Embryonic facial prominence (tissue), 1 donor: ENCODE measurements around the gene OMD.
A peak's percentile ranks its signal among the peaks of the same experiment; 100 is the strongest.

Experiments
- DNase-seq: peaks from one replicate; pipeline ENCODE4 v3.0.0-alpha.2; 2016; ENCODE audit errors: extremely low spot score

Gene OMD, protein sequence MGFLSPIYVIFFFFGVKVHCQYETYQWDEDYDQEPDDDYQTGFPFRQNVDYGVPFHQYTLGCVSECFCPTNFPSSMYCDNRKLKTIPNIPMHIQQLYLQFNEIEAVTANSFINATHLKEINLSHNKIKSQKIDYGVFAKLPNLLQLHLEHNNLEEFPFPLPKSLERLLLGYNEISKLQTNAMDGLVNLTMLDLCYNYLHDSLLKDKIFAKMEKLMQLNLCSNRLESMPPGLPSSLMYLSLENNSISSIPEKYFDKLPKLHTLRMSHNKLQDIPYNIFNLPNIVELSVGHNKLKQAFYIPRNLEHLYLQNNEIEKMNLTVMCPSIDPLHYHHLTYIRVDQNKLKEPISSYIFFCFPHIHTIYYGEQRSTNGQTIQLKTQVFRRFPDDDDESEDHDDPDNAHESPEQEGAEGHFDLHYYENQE

DNA sequence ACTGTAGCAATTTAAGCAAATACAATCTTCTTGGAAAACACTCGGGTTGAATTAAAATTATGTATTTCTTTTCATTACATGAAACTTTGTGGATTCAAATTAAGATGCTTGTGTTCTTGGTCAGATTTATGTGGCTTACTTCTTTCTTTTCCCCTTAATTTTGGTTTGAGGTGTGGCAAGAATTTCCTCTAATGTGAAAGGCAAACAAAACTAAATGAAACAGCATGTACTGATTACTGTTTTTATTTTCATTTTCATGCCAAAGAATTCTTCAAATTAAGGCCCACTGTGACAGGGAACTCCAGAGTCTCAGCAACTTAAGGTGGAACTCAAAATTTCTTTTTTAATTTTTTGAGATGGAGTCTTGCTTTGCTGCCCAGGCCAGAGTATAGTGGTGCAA lies at the start of gene OMD:
Gene OMD, minus strand, starts transcription at position 132 of the 400 bp plus-strand sequence. CDS start 6,913 bp downstream, outside the sequence.
- peak; percentile 37 for DNase-seq

DNA sequence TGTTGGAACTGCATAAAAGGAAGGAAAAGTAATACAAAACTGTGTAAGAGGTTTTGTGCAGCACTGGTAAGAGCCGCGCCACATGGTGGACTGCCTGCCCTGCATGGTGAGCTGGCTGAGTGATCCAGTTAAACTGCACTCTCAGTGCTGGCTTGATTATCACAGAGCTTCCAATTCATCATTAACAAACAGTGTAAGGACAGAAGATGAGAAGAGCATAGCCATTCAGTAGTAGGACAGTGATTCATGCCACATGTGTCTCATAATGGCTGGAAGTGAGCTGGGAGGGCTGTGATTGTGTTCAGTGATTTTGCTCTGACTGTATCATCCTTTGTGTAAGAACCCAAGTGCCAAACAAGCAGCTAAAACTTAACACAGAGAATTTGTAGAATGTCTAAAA lies 43.9 kb upstream of the OMD start:
- no peak for DNase-seq

DNA sequence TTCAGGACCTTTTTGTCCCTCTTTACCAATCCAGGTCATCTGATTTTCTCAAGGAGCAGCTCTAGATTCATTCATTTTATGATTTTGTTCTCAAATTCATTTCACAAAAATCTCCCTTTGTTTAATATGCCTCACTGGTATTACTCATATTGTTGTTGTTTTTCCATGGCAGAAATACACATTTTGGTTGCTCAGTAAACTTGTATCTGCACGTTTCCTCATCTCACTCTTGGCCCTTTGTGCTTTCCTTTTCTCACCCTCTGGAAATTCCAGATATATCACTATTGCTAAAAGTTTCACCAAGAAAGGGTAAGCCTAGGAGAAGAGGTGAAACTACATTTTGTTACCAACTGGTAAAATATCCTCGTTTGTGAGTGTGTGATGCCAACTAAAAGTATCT lies 43.2 kb upstream of the OMD start:
- no peak for DNase-seq

DNA sequence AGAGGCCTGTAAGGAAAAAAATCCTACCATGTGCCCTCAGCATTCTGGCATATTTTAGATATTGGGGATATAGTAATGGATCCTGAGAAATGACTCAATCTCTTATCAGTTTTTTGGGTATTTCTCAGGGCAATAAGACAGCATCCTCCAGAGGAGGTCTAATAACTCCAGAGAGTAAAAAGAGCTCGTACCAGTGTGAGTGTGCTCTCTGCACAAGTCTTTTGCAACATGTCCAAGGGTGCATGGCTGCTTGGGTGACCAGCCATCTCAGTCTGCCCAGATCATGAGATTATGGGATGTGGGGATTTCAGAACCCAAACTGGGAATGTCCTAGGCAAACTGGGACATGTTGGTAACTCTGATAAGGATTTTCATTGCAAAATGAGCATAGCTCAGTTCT lies 42.8 kb upstream of the OMD start:
- no peak for DNase-seq

DNA sequence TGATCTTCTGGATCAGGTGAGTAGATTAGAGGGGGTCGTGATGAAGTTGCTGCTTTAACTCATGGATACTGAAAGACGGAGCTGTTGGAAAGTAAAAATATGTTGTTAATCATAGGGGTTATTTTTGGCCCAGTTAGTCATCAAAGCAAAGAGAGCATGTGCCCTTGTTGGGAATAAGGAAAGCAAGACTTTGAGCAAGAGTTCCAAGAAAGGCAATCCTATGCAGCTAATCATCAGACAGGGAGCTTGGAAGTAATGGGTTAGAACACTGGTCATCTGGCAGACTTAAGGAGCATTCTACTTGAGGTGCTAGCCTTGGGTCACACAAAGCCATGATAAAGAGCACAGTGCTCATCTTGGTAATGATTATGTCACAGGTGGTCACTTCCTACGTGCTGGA lies 39.7 kb upstream of the OMD start:
- DNase-seq = no peak

DNA sequence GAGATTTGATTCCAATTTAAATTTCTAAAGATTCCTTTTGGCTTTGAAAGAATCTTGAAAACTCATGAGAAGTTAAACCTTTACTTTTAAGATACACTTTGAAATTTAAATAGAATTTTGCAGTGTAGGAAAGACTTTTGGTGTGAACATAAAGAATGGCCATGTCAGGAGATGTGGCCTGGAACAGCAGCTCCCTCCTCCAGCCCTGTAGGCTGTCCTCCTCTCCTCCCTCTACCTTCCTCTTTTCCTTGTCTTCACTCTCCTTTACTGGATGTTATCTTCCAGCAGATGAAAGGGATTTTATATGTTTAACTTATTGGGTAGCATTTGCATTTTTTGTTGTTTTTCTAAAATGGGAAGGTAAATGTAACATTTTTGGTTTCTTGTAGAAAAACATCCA lies 39.1 kb upstream of the OMD start:
- no peak for DNase-seq

DNA sequence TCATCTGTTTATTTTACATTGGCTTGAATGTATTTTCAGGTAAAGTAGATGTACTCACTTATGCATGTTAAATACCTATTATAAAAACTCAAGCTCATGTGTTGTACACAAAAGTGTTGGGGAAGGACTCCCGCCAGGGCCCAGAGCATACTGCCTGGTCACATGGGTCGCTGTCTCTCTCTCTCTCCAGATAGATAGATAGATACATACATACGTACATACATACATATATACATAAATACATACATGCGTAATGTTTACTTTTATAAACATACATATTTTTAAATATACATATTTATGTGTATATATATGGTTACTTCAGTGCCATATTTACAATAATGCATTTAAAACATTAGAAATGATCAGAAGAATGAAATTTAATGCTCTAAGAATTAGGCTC lies 33.3 kb upstream of the OMD start:
- no peak for DNase-seq

DNA sequence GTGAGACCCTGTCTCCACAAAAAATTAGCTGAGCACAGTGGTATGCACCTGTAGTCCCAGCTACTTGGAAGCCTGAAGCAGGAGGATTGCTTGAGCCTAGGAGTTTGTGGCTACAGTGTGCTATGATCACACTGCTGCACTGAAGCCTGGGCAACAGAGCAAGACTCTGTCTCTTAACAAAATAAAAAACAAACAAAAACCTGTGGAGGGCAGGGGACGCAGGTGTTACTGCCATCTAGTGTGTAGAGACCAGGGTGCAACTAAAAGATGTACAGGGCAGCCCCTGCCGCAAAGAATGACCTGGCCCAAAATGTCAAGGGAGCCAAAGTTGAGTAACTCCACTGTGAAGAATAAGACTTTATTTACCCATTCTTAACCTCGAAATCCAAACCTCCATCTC lies 30.9 kb upstream of the OMD start:
- DNase-seq = no peak

DNA sequence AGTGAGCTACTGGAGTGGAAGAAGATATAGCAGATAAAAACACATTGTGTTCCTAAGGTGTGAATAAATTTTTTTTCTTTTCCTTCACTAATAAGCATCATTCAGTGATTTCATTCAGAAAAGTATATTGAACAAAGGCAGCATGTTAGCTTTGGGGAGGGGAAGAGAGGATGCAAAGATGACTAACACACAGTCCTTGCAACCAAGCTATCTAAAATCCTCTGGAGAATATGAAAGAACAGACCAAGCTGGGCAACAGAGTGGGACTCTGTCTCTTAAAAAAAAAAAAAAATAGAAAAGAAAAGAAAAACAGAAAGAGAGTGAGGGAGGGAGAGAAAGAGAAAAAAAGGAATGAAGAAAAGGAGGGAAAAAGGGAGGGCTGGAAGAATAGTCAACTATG lies 22.3 kb upstream of the OMD start:
- no peak for DNase-seq

DNA sequence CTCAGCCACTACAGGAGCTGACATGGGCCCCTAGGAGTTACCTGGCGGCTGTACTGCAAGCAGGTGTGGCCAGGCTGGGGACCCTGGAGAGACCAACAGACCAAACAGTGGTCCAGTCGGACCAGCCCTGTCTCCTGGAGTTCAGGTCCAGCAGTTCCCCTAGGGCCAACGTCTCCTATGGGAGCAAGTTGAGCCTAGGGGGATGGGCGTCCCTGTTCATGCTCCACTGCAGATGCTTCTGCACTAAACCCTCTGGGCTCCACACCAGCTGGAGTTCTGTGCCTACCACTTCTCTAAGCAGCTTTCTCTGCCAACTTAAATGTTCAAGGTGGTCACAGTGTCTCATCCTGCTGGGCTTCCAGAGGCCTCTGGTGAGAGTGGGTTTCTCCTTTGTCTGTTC lies 20.6 kb upstream of the OMD start:
- no peak for DNase-seq

DNA sequence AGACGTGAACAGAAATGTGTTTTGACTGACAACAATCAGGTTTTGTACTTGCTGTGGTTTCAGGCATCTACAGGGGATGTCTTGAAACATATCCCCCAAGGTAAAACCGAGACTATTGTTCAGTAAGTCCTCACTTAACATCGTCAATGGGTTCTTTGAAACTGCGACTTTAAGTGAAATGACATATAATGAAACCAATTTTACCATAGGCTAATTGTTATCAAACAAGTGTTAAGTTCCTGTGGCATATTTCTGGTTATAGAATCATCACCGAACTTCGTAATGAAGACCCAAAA lies 16.4 kb upstream of the OMD start:
- DNase-seq = no peak

DNA sequence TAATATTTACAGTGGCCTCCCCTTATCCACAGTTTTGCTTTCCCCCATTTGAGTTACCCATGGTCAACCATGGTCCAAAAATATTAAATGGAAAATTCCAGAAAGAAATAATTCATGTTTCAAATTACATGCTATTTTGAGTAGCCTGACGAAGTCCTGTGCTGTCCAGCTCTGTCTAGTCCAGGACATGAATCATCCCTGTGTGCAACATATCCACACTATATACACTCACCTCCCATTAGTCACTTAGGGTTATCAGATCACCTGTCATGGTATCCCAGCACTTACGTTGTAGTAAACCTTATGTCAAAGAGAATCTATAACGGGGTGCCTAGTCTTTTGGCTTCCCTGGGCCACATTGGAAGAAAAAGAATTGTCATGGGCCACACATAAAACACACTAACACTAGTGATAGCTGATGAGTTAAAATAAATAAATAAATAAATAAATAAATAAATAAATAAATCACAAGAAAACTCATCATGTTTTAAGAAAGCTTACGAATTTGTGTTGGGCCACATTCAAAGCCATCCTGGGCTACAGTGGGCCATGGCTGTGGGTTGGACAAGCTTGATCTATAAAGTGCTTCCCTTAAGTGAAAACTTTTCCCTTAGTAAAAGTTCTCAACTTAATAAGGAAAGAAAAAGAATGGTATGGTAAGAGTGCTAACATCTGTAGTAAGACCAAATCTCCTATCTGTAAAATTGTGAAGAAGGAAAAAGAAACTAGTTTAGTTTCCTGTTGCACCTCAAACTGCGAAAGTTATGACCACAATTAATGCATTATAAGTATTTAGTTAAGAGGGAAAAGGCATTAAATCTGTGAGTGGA lies 15.9 kb upstream of the OMD start:
- no peak for DNase-seq

DNA sequence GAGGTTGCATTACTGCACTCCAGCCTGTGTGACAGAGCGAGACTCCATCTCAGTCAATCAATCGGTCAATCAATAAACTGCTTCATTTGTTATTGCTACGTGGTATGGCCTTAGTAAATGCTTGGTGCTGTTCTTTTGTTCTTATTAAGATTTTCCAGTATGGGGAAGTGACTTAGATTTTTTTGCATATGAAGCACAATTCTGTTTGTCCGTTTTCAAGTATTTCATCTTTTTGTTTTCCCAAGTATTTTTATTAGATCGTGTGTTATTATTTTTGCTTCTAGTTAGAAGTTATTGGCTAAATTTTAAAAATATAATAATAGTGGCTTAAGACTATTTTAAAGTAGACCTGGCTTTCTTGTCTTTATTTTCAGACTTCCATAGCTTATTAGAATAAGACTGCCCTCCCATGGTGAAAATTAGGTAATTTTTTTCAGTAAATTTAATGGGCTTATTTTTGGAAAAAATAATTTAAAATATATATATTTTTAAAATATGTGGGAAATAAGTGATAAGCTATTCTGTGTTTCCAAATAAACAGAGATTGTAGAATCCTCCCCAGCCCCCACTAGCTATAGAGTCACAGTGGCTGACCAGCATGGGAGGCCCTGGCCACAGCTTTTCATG lies 14.7 kb upstream of the OMD start:
- DNase-seq = no peak

DNA sequence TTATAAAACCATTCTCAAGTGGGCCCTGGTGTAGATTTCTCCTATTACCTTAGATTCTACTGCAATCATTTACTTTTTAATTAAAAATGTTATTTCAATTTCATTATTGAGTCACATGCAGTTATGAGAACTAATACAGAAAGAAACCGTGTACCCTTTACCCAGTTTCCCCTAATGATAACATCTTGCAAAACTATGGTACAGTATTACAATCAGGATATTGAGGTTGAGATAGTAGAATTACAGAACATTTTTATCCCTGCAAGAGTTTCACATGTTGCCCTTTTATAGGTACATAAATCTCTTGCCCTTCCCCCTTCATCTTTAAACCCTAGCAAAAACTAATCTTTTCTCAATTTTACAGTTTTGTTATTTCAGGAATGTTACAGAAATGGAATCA lies 11.0 kb upstream of the OMD start:
- no peak for DNase-seq

DNA sequence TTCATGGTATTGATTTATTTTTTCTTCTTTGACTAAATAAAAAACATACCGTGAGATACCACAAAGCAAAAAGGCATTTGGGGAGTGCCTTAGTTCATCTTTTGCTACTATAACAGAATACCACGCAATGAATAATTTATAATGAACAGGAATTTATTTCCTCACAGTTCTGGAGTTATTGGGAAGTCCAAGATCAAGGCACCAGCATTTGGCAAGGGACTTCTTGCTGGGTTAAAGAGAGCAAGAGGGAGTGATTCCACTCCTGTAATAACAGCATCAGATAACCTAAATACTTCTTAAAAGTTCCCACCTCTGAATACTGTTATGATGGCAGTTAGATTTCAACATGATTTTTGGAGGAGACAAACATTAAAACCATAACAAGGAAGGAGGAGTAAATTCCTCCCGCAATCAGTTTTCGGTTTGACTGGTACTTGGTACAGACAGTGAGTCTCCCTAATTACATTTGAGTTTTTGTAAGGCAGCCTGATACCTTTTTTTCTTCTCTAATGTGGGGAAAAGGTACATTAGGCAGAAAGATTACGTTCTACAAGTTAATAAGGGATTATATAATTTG lies 8.8 kb upstream of the OMD start:
- DNase-seq = no peak

DNA sequence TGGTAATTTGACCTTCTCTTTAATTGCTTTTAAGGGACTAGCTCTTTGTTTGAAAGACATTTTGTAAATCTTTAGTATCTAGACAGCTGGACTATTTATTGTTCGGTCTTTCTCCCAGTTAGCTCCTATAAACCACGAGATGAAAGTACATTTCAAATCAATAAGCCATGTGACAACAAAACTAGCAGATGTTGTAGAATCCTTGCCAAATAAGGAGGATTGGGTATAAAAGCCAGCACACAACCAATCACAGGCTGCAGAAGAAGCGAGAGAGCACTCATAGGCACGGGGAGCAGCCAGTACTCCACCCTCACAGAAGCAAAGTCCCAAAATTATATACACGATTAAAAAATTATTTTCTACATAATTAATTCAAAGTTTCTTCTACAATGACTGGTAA lies 8.1 kb upstream of the OMD start:
- no peak for DNase-seq

DNA sequence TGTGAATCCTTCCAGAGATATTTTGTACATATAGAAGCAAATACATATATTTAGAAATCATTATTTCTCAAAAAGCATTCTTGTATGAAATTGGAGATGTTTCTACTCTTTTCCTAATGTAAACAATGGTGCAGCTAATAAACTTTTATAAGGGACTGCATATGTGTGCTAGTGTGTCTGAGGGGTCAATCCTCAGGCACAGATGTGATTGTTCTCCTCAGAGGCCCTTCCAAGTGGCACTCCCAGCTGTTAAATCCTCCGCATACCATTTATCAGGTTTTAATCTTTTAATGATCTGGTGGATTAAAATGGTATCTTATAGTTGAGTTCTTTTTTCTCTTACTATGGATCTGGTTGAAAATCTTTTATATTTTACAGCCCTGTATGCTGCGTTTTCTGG lies 5.6 kb upstream of the OMD start:
- no peak for DNase-seq

DNA sequence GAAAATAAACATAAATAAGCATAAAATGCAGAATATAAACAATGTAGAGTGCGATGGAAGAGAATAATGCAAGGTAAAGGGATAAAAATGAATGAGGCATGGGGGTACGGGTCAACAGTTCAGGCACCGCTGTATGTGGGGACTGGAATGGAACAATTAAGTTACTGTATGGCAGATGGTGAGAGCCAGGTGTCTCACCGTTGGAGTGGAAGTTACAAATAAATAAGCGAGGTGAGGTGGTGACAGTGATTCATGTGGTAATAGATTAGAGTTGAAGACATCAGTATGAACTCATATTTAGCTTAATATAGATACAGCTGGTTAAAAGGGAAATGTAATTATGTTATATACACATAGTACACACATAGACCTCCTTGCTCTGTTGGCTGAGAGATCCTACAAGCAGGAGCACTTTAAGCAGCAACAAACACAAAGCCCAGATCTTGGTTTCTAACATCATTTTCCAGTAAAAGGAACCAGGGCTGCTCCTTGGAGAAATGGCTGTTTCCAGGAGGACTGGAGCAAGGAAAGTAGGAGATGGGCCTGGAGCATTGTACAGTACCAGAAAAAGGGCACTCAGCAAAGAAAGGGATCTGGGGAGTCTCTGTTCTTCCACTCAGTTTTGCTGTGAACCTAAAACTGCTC lies 2.4 kb upstream of the OMD start:
- no peak for DNase-seq

DNA sequence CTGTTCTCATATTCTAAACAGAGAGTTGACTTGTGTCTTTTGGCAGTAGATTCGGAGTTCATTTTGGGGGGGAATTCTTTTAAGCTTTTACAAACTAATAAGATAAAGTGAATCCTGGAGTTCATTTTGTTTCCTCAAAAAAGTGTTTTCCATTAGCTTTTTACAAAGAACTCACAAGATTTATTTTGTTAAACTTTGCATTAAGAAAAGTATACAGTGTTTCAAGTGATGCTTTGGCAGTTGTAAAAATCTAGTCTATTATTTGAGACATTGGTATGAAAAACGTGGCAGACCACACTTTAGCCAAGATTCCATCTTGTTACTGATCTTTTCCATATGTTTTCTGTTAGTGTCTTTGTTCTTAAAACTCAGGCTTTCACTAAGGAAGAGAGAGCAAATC lies 1.2 kb upstream of the OMD start:
- peak; percentile 85 for DNase-seq

DNA sequence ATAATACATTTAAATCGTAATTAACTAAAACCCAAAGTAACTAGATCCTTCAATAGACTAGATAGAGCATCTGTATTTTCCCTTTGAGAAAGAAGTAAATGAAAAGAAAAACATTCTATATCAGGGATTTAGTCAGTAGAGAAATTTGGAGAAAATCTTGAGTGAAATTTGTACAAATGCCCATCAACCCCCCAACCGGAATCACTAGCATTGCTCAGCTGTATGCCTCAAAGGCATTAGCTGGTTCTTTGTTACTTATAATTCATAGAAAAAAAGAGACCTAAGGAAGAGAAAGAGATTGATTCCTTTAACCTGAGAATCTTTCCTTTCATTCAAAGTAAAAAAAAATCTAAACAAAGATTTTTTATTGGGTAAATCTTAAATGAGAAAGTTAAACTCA lies 659 bp downstream of the OMD start:
- no peak for DNase-seq

DNA sequence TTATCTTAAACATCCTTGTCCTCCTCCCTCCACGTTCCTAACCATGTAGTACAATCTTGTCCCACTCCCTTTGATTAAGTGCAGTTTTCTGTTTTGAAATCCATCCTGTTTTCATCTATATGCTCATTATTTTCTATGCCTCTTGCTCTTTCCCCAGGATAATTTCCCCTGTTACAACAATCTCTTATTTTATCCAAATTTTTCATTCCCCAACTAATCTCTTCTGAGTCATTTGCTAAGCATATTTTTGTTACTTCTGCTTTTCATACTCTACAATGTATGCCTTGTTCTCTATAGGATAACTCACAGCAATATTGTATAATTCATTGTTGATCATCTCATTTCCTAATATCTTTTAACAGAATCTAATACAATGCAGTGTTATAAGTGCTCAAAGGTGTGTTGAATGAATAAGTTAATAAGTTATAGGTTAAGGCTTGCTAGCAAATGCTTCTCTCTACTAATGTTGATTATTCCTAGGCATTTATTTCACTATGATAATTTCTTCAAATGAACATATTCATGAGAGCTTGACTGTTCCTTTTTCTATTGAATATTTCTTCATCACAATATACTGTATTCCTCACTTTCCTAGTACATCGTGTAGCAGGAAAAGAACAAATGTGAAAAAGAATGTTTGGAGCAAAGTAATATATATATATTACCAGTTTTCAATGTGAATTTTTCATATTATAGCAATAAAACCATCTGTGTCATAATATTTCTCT lies 1.5 kb downstream of the OMD start:
- DNase-seq = no peak
